Right kidney (tissue), 1 donor: ENCODE data around the gene OSBPL7.

Source experiments
- DNase-seq: peaks from one replicate; pipeline ENCODE4 v3.0.0-alpha.2; 2016

Gene OSBPL7

DNA sequence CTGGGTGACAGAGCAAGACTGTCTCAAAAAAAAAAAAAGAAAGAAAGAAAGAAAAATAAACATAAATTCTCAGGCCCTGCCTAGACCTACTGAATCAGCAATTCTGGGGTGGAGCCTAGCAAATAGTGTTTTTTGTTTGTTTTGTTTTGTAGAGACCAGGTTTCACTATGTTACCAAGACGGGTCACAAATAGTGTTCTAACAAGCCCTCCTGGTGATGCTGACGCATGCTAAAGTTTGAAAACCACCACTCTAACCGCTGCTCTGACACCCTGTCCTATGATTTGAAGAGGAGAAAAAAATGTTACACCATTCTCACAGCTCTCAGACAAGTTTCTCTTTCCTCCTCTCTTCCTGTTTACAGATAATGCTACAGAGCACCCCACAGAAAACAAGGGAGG, 8.3 kb upstream of the OSBPL7 start:
- DNase-seq, result no peak

DNA sequence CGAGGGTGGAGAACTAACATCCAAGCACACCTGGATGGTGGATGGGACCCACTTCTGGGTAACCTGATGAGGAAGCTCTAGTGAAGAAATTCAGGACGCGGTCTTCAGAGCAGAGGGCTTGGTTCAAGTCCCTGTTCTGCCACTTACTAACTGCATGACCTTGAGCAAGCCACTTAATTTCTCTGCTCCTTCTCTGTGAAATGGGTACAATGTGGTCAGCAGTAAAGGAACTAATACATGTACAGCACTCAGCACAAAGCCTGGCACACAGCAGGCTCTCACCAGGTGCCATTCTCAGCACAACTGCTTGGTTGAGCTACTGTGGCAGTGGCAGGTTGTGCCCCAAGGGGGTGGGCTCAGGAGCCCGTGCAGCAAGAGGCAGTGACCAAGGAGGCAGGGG, 1.9 kb upstream of the OSBPL7 start:
- no peak for DNase-seq

DNA sequence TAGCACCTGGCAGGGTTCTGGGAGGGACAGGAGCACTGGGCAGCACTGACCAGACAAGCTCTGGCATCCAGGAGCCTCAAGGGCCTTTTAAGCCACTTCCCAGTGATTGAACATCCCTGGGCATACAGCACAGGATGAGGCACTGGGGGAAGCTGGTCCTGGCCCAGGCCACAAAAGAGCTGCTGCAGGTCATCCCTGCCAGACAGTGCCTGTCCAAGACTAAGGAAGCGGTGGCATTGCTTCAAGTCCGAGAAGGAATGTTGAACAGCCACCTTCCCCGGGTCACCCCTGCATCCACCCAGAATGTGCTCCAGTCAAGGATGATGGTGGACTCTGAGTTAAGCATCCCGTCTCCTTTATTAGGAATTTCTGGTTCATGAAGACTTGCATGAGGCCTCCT, 1.2 kb upstream of the OSBPL7 start:
- DNase-seq, result no peak

- DNase-seq, result no peak
These were observed 567 bp downstream of the OSBPL7 start for GRCh38 chr17:47821031-47821423.

DNA sequence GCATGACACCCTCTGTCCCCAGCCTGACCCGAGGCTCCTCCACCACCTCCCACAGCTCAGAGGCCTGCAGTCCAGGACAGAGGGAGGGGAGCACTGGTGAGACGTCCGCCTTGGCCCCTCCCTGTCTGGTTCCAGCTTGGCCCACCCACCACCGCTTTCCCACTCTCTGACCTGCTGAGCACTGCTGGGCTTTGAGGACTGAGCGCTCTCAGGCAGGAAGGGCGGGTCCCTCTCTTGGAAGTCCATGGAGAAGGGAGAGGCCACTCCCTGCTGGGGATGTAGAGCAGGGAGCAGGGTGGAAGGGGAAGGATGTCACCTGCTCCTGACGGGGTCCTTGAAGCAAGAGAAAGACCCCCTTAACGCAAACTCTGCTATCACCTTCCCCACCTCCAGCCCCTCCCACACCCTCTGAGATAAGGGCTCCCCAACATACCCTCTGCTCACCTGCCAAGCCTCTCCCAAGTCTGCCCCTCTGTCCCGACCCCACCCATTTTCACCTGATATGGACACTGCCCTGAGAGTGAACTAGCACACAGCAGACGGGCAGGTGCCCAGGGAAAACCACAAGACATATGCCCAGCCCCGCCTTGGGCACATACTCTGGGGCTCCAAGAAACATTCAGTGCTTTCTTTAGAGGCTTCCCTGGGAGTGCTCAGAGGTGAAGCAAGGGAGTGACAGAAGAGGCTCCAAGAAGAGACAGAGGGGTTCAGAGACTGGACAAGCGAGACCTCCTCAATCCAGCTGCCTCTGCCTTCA, 1.4 kb downstream of the OSBPL7 start:
- DNase-seq, result no peak

DNA sequence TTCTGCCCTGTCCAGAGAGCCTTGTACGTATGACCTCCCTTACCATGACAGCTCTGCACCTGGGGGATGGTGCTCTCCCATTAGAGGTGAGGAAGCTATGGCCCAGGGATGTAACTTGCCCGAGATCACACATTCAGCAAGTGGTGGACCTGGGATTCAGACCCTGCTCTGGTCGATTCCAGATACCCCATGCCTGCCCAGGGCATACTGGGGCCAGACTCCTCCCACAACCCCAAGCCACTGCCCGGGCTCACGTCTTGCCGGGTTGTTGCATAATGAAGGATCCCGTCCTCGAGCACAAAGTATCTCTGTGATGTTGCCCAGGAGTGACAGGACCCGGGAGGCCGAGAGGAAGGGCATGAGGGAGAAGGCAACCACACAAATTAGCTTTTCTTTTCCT, 2.1 kb downstream of the OSBPL7 start:
- DNase-seq, result no peak

DNA sequence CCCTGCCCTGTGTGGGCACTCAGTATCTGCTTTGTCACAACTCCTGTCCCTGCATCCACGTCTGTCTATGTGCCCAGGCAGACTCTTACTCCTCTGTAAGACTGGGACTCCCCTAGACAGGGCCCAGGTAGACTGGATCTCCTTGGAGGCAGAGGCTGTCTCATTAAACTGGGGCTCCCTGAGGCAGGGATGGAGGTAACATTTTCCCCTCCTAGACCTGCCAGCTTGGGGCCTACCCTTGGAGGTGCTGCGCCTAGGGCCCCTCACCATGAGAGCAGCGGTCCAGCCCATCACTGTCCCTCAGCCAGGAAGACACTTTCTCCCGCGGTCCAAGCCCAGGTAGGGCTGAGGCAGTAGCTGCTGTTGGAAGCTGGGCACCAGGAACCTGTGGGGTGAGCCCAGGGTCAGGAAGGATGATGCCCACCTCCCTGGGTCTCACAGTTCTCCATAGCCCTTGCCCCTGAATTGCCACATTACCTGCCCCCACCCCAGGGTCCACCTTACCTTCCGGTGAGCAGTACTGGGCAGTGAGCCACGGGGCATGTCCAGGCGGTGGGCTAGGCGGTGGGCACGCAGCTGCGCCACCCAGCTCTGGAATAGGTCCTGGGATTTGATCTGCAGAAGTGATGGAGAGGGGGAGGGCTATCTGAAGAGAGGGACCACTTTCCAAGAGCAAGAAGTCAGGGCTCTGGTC, 3.4 kb downstream of the OSBPL7 start:
- DNase-seq, result no peak

- no peak for DNase-seq
These were observed 4.6 kb downstream of the OSBPL7 start for GRCh38 chr17:47816947-47817346.

DNA sequence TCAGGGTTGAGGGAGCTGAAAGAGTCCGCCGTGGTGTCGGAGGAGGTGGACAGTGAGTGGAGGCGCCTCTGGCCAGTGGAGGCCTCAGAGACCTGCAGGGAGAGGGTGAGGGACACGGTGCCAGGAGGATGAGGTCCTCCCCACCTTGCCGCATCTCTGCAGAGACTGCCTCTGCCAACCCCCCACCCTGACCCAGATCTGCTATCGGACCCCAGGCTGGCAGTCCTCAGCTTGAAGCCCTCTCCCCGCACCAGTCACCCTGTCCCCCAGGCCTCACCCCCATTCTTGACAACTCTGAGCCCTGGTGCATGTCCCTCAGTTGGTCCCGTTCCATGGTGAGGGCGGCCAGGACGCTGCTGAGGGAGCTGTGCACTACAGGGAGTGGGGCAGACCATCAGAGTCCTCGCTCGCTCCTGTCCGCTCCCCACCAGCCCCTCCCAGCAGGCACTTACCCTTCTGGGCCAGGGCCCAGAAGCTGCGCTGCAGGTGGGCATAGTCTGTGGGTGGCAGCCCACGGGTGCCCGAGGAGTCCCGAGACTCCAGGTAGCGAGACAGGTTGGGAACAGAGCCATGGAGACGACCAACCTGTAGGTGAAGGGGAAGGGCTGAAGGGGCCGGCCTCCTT, 5.4 kb downstream of the OSBPL7 start:
- DNase-seq, result no peak

GRCh38 chr17:47815106-47815918, 6.3 kb downstream of the OSBPL7 start:
- no peak for DNase-seq

DNA sequence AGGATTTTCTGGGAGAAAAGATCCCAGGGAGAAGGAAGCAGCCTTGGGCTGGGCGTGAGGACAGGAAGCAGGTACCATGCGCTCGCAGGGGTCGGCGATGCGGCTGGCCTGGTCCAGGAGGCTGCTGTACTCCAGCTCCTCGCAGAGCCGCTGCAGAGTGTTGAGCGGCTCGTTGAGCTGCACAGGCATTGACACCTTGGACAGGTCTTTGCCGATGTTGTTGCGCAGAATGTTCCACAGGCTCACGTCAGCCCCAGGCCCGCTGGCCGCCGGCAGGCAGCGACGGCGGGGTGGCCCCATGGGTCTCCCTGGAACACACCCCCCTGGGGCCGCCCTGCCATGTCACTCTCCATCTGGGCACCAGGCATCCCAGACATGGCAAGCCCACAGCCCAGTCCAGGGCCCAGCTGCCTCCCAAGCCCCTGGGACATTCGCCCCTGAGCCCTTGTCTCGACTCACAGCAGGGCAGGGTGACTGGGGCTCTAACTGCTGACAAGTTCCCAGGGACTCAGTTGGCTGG, 8.0 kb downstream of the OSBPL7 start:
- DNase-seq, result no peak

DNA sequence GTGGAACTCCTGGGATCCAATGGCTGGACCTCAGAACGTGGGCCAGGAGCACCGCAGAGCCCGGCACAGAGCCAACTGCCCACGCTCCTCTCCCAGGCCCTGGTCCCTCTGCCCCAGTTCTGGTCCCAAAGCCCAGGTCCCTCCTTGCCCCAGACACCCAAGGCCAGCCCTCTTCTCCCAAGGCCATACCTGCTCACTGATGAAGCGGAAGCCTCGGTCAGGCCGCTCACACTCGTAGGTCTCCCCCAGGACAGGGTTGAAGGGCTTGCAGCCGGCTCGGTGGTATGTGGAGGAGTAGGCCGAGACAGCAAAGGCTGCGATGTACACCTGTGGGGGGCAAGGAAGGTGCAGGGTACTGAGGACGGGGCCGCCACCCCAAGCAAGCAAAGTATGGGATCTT, 8.5 kb downstream of the OSBPL7 start:
- DNase-seq, result no peak

DNA sequence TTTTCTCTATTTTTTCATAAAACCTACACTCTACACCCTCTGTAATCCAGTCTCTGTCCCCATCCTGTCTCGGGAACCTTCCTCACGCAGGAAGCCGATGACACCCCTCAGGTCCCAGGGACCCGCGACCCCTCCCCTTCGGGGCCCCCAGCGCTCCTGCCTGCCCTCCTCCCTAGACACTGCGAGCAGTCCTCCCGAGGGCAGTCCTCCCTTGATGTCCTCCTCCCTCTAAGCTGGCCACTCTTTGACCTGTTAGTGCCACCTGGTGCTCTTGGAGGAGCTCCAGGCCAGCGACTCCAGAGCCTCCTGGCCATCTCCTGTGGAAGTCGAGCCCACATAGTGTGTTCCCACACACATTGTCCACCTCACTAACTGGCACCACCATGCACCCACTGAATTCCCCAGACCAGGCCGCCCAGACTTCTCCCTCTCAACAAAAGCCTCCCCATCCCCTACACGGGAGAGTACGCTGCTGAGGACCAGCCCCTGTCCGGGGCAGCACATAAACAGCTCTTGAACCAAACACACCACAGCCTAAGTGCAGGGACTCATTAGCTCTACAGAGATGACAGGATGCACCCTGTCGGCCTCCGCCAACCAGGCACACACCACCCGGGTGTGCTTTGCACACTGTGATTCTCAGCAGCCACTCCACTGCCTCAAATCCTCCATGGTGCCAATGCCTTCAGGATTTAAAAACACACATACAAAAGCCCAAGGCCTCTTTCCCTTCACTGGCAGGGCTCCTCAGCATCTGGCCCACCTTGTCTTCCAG, 9.3 kb downstream of the OSBPL7 start:
- DNase-seq, result no peak

DNA sequence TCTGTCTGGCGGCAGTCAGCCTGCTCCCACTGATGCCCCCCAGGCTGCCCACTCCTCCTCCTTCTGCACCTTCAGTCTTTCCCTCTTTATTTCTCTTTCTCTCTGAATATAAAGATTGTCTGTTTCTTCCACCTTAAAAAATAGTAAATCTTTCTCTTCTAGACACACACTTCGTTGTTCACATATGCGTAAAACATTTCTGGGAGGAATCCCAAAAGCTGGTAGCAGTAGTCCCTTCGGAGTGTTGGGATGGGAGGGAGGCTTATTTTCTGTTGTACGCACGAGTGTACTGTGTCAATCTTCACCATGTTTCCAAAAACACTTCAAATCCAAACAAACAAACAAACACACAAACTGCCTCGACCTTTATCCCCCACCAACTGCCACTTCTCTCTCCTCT, 9.9 kb downstream of the OSBPL7 start:
- no peak for DNase-seq

DNA sequence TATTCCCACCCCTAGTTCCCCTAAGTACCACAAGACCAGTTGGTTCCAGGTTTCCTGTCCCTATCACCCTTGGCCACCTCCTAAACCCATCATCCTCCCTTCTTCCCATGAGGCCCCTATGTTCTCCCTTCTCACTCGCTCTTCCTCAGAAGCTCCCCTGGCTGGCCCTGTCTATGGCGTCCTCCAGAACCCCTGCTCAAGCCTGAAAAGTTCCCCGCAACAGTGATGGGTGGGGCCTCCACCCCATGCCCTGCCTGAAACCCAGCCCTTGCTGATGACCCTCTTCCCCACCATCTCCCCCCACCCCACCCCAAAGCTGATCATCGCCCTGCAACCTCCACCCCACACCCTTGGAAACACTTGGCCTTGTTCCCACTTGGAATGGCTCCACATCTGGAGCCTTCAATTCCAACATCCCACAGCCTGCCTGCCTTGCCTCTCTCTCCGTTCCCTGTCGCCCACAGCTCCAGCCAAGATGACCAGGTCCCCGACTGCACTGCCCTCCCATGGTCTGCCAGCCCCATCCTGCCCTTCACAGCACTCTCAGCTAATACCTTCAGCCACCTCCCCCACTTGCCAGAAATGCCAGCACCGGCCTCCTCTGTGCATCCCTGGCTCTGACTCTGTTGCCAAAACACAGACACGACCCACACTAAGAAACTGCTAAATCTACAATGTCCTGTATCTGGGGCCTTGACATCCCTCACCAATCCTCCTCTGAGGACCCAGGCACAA, 10.5 kb downstream of the OSBPL7 start:
- no peak for DNase-seq

GRCh38 chr17:47810200-47810821, 11.3 kb downstream of the OSBPL7 start:
- DNase-seq, result no peak

GRCh38 chr17:47808830-47809480, 12.6 kb downstream of the OSBPL7 start:
- DNase-seq, result no peak

GRCh38 chr17:47808036-47808829, 13.4 kb downstream of the OSBPL7 start:
- DNase-seq, result no peak

DNA sequence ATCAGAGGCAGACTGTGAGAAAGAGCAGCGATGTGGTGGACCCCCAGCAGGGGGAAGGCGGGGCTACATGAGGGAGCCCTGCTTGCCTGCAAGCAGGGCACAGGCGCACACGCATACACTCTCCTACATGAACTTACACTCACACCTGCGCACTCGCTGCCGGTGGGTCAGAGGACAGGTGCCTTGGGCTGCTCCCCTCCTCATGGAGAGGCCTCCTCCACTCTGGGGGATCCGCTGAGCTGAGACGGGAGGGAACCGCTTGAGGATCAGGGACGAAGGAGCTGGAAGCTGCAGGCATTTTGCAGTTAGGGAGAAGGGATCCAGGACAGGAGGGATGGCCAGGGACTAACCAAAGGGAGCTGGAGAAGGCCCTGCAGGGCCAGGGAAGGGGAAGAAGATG, 14.2 kb downstream of the OSBPL7 start:
- DNase-seq, result no peak
